DMS114 treated with DMSO at 0.1 percent for 48 hours (cell line): ENCODE data around the gene GRAP.
"Not testable (repeated sequence)": the region's sequence is repeated elsewhere in the genome, so short reads cannot be mapped to it uniquely, and the experiment has no call there.

ENCODE experiments used
- DNase-seq: peaks from one replicate; lab custom pipeline; 2025; ENCODE audit not compliant: unreplicated experiment; lab: John Stamatoyannopoulos, UW

The GRAP gene

DNA sequence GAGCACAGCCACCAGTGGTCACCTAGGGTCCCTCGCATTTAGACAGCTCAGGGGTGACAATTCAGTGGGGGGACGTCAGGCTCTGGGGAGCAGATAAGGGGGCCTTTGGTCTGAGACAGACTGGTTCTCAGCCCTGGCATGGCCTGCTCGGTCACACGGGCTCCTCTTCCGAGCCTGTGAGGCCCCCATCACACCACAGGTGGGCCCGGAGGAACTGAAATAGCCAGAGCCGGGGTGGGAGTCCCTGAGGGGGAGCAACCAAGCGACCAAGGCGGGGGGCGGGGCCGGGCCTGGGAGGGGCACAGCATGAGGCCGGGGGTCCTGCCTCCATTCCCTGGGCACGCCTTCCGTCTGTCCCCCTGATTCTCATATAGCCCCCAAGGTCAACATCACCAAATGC, 4.4 kb downstream of the GRAP start:
- not testable (repeated sequence) for DNase-seq

DNA sequence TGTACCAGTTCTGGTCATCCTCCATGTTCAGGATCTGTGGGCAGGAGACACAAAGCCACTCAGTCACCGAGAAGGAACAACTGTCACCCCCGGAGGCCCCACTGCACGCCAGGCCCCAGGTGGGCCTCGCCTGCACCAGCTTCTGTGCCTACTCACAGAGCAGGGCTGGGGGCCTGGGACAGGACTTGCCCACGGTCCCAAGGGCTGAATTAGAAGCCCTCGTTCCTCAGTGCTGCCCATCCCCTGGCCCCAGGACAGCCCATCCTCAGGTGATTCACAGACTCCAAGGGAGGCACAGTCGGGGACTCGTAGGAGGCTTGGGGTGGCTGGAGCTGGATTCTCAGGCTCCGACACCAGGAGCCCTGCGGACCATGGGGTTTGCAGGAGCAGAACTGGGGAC, 4.9 kb downstream of the GRAP start:
- DNase-seq: not testable (repeated sequence)

DNA sequence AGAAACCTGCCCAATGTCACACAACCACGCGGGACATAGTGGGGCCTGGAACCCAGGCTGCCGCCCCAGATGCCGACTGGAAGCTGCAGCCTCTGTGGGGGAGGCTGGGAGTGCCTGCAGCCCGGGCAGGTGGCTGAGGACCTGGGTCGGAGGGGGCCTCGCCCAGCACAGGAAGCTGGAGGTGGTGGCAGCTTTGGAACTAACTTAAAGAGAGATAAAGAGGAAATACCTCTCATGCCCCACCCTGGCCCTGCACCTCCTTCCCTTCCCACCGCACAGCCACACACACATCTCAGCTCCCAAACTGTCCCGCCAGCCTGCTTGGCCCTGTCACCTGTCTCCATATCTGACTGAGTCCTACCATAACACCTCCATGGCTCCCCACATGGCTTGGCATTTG, 6.4 kb downstream of the GRAP start:
- not testable (repeated sequence) for DNase-seq

DNA sequence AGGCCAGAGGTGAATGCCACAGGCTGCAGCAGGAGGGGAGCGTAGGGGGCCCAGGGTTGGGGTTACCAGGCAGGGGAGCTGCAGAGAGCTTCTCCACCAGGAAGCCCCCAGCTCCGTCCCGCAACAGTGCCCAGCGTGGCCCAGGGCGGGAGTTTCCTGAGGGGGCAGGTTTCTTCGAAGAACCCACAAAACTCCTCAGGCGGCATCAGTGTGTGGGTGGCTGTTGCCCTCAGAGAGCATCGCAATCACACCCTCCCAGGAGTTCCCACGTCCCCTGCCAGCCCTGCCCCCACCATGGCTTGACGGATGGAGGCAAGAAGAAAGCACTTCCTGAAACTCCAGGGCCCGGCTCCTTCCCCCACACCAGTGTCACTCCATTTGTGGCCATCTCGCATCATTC, 8.0 kb downstream of the GRAP start:
- DNase-seq: not testable (repeated sequence)

DNA sequence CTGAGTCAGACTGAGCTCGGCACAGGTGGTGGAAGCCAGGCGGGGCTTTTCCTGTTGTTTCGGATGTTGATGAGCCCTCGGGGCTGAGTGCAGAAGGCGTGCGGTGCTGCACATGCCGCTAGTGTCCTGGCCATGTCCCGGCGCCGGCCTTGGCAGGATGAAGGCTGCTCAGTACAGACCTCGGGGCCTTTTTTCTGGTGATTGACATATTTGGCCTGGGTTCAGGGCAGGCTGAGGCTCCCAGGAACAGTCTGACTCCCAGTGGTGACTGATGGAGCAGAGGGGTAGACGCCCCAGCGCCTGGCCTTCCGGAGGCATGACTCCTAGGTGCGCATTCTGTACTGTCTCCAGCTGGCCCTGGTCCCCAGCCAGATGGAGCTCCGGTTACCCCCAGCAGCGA, 8.8 kb downstream of the GRAP start:
- not testable (repeated sequence) for DNase-seq

DNA sequence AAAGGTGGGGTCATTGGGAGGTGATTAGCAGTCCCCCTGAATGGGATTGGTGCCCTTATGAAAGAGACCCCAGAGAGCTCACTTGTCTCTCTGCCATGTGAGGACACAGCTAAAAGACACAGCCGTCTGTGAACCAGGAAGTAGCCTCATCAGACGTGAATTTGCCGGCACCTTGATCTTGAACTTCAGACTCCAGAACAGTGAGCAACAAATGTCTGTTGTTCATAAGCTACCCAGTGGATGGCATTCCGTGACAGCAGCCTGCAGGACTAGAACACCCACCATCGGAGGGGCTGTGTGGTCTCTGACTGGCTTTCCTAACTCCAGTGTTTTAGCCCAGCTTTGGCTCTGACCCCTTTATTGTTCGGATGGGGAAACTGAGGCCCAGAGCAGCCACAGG, 9.2 kb downstream of the GRAP start:
- not testable (repeated sequence) for DNase-seq

DNA sequence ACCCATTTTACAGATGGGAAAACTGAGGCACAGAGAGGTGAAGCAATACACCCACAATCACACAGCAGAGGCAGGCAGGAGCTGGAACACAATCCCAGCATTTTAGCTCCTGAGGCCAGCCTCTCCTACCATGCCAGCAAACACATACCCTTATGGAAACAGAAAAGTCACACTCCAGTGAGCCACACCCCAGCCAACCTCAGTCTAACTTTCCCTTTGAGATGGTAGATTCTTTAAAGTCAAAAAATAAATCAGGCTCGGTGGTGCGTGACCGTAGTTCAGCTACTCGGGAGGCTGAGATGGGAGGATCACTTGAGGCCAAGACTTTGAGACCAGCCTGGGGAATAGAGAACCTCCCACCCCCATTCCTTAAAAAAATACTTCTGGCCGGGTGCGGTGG, 10.6 kb downstream of the GRAP start:
- not testable (repeated sequence) for DNase-seq

DNA sequence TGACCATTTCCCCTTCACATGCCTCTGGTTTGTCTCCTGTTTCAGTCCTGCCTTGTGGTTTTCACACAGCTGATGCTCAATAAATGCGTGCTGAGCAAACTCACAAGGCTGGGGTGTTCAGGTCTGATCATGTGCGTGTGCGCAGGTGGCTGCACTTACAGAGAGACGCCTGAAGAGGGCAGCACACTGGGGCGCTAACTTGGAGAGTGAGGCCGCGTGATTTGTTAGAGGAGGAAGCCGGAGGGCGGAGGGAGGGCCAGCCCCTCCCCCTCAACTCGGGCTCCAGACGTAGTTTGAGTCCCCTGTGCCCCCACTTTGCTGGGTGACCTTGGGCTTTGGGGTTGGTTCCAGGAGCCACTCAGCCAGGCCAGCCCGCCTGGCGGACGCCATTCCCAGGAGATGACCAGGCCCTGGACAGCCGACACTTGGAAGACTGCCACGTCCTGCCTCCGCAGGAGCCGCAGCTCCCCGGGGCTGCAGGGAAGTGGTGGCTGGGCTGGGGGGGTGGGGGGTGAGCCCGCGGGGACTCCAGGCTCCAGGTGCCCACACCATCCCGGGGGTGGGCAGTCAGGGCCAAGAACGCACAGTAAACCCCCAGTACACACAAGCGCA, 14.3 kb downstream of the GRAP start:
- not testable (repeated sequence) for DNase-seq

DNA sequence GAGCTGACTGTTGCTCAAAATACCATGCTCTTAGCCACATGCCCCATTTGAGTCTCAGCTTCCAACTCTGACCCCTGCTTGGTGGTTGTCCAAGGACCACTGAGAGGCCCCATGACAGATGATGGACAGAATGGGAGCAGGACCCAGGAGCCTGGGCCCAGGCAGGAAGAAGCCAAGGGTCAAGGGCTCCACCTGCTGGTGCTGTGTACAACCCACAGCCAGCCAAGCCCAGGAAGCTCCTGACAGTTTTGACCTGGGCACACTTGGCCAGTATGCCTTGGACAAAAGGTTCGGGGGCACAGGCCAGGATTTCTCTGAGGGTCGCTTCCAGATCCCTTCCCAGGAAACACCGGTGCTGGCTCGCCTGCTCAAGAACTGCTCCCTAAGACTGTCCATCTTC, 15.0 kb downstream of the GRAP start:
- not testable (repeated sequence) for DNase-seq

DNA sequence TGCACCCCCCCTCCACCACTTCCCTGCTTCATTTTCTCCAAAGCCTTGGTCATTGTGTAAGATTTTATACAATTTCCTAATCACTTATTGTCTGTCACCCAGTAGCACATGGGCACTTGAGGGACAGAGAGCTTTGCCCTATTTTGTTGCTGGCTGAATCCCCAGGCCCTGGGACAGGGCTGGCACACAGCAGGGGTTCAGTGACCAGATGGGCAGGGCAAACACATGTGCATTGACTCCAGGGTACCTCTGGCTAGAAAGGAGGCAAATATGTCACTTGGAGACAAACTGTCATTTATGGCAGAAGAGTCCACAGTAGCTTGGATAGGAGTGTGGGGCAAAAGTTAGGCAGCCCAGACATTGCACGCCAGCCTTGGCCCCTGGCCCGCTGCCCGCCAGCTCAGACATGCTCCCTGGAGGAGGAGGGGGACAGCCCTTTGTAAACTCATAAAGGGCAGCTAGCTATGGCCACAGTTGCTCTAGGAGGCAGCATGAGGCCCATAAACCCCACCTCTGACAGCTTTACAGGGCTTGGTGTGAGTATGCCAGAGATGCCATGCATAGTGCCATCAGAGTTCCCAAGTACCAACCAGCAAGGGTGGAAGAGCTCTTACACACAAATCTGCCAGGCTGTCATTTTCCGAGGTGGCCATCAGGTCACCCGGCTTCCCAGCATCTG, 15.8 kb downstream of the GRAP start:
- not testable (repeated sequence) for DNase-seq

DNA sequence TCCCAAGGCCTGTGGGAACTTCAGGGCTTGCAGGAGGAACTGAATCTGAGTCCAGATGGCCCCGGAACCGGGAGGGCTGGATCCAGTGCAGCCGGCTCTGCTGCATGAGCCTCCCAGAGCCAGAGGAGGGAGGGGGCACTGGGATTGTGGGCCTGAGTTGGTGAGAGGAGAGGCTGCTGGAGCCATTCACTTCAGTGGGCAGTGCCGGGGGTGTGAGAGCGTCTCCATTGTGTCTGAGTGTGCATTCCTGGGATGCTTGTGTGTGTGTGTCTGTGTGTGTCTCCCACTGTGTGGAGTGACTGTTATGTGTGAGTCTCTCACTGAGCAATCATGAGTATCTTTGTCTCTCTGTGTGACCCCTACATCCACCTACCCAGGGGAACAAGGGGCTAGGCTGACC, 17.0 kb downstream of the GRAP start:
- not testable (repeated sequence) for DNase-seq

DNA sequence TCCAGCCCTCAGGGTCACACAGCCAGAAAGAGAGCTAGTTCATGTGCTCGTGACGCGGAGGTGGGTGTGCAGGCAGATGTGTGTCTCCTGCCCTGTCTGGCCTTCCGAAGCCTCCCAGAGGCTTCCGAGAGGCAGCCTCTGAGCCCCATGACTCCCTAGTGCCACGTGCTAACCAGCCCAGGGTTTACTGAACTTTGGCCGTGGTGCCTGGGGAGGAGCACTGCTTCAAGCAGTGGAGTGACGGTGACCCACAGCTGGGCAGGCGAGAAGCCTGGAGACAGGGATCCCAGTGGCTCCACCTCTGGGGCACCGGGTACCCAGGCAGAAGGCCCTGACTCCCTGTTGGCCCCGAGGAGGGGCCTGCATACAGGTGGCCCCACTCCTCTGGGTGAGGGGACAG, 18.1 kb downstream of the GRAP start:
- DNase-seq: not testable (repeated sequence)

DNA sequence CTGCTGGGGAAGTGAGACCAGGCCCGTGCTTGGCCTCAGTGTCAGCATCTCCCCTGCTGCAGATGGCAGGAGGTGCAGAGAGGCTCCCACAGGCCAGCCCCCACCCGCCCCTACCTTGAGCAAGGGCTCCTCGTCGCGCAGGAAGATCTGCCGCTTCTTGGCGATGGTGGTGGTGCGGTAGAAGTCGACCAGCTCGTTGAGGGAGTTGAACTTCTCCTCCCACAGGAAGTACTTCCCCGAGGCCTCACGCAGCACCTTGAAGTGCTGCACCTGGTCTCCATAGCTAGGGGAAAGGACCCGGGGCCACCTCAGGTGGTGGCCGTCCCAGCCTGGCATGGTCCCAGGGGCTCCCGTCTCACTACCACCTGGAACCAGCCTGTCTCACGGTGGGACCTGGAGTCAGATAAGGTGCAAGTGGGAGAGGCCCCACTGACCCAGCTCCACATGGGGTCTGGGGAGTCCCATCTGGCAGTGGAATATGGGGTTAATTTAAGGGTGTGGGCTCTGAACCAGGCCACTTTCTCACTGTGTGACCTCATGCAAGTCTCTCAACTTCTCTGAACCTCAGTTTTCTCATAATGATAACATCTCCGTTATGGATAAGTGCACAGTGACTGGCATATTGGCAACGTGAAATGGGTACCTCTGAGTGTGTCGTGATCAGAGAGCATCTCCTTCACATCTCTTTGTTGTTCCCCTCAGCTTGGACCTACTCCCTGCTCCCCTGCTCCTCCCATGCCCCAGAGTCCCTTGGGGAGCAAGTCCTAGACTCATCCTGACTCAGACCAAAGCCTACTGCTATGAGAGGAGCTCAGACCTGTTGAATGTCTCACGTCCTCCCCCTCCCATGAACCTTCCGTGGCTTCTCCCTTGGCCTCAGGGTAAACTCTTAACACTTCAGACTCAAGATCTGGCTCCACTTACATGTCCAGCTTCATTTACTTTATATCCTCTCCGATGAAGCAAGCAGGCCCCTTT, 22.4 kb downstream of the GRAP start:
- DNase-seq: no peak

DNA sequence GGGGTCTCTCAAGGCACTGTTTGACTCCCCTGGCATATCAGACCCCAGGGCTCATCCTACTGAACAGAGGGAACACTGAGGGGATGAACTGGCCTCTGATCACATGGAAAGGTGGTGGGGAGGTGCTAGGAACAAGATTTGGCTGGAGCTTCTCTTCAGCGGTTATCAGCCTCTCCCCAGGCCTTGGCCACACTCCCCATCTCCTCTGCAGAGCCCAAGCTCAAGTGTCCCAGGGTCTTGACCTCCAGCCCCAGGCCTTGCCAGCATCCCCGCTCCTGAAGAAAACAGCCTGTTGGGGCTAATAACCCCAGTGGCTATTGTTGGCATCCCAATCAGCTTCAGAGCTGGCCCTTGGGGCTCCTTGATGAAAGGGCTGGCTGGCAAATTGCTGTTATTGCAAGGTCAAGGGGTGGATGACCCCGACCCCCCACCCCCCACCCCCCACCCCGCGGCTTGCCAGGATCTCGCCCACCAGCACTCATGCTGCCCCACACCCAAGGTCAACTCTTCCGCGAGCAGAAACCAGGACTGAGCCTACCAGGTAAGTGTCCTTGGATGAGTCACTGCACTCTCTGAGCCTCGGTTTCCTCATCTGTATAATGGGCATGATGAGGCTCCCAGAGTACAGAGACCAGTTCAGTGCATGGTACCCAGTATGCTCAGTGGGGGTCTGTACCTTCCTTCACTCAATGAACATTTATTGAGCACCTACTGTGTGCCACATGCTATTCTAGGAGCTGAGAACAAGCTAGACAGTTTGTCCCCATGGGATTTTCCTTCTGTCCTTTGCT, 23.4 kb downstream of the GRAP start:
- DNase-seq: no peak

DNA sequence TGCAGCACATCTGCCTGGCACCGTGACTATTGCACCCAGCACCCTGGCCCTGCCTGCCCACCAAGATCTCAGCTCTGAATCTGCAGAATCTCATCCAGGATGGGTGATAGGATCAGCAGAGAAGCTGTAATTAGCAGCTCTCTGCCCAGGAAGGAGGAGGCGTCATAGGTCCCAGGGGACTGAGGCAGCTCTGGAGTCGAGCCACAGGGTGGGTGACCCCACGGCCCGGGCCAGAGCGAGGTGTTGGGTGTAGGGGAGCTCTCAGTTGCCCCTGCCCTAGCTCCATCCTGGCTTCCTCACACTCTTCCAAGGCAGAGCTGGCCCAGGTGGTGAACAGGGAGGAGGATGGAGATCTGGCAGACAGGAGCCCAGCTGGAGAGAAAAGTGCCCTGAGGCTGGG, 24.0 kb downstream of the GRAP start:
- no peak for DNase-seq

DNA sequence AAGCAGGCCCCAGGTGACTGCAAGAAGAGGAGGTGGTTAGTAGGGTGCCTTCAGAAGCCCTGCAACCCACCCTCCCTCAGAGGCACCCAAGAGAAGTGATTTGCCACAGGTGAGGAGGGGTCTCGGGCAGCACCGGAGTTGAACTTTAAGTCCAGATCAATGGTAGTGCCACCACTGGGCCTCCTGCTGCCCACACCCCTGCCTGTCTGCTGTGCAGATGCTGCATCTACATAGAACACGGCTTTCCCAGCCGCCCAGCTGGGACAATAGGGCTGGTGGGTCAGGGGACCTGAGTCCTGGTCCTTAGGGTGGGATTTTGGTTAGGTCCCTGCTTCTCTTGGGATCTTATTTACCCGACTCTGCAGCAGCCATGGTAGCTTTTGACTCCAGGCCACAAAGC, 24.6 kb downstream of the GRAP start:
- no peak for DNase-seq

DNA sequence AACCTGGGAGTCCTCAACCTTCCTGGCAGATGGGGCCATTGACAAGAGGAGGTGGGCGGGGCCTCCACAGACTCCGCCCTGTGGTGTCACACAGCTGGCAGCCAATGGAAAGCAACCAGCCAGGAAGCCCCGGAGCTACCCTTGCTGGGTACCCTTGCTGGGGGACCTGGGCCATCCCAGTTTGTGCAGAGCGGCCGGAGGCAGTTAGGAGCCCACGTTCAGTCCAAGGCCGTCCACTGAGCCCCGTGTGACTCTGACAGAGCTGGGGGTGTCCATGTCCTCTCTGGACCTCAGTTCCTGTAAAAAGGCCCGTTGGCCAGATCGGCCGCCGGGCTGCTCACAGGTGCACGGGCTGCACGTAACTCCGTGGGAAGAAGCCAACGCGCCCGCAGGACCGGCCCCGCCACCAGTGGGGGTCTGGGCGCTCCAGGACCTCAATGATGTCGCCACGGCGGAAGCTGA, 25.1 kb downstream of the GRAP start:
- DNase-seq: no peak

DNA sequence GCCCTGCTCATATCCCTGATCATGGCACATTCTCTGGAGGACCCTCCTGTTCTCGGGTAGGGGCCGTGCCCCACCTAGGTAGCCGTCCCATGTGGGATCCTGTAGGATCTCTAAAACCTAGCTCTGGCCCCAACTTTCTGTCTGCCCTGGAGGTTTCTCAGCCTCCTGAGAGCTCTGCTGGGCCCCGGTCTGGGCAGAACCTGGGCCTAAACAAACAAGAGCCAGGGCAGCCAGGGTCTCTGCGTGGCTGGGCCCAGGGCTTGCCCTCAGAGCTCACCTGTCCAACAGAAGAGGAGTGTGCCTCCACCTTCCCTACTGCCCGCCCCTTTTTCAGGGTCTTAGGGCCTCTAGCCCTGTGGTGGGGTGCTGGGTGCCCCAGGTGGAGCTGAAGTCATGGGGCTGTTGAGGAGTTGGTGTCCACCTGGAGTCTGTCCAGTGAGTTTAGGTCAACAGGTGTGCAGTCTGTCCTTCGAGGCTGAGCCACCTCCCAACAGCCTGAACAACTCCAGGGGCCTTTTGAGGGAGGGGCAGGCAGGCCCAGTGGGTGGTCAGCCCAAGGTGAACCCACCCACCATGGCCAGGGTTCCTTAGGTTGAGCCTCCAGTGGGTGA, 25.6 kb downstream of the GRAP start:
- not testable (repeated sequence) for DNase-seq

DNA sequence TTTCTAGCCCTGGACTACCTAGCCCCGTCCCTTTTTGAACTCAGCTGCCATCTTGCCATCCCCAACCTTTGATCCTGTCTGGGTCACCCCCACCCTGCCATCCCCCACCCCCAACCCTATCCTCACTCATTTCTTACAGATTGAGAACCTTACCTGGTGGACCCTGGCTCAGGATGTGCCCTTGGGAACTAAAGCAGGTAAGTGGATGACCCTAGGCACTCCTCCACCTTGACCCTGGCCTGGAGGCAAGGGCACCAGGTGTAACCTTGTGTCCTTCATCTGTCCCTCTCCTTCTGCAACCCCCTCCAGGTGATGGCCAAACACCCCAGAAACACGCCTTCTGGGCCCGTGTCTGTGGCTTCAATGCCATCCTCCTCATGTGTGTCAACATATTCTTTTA, 26.7 kb downstream of the GRAP start:
- DNase-seq: no peak
